ENCODE results near the gene PPP6R3. TPM values are rescaled to one million over a fixed set of nuclear protein-coding genes. Genes with fewer than 3 reads are reported as not detected.

Gene PPP6R3
- total RNA-seq, 1 experiment from 2014 or later, result 138 TPM

DNA sequence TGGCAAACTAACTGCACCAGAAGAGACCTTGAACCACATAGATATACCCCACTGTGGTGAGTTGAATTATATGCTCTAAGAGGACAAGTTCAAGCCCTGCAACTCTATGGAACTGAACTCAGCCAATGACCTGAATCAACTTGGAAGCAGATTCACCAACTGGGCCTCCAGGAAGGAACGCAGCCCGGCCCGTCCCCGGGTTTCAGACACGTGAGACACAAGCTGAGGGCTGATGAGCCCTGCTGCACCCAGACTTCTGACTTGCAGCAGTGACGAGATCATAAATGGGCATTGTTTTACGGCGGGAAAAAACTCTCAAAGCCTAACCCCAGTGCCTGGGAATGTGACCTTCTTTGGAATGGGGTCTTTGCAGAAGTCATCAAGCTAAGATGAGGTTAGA lies 195.3 kb downstream of the PPP6R3 start:
- Histone ChIP-seq H3K79me2 (ENCODE audit: insufficient read depth, low read length) (no peaks in the 10 kb centered on the region), H2AK5ac (ENCODE audit: insufficient read length, low read length) (no peak overlapping the region), H3K18ac (ENCODE audit: insufficient read length, low read depth, low read length) (no peak overlapping the region), H3K9ac (ENCODE audit: extremely low read depth, insufficient read length, low read length) (no peak overlapping the region), H3K14ac (ENCODE audit: insufficient read depth, low read length) (no peak overlapping the region), H2BK15ac (ENCODE audit: low read depth, low read length) (no peak overlapping the region), H2AFZ (ENCODE audit: low read length) (no peak overlapping the region), H2BK20ac (ENCODE audit: low read depth, low read length, poor library complexity, severe bottlenecking) (no peak overlapping the region), H3K23me2 (ENCODE audit: insufficient read length, low read depth, low read length, poor library complexity, severe bottlenecking) (no peaks in the 10 kb centered on the region), H4K20me1 (ENCODE audit: control insufficient read depth, insufficient read depth, insufficient read length) (no peaks in the 10 kb centered on the region), H3K27ac (ENCODE audit: insufficient read length, low read depth, low read length) (no peak overlapping the region), H3K4me1 (ENCODE audit: insufficient read depth, low read length) (no peaks in the 10 kb centered on the region), H4K8ac (replicated peaks; ENCODE audit: insufficient read length, low read depth, low read length) (no peak overlapping the region), H2BK120ac (ENCODE audit: low read depth, low read length, poor library complexity, severe bottlenecking) (no peak overlapping the region), H2BK12ac (ENCODE audit: insufficient read length, low read depth, low read length) (no peak overlapping the region), H3K27me3 (ENCODE audit: insufficient read depth, low read length) (no peaks in the 10 kb centered on the region), H3K4me2 (ENCODE audit: insufficient read depth, insufficient read length, low read length) (no peak overlapping the region), H2BK5ac (ENCODE audit: insufficient read length, low read length) (no peak overlapping the region), H4K91ac (ENCODE audit: insufficient read length, low read depth, low read length) (no peak overlapping the region), H3K23ac (ENCODE audit: insufficient read length, low read depth, low read length) (no peak overlapping the region), H3K4ac (ENCODE audit: low read depth, low read length) (no peak overlapping the region), H3K56ac (ENCODE audit: insufficient read length, low read depth, low read length) (no peak overlapping the region), H4K5ac (ENCODE audit: insufficient read length, low read depth, low read length) (no peak overlapping the region), H3K9me3 (ENCODE audit: control insufficient read depth, low read depth, low read length) (no peaks in the 10 kb centered on the region), H3T11ph (ENCODE audit: low read length) (no peak overlapping the region), H3K79me1 (ENCODE audit: insufficient read depth, low read depth, low read length, poor library complexity, severe bottlenecking) (no peaks in the 10 kb centered on the region)
- peaks cover 0 to 6% (median 0%) of the 10 kb centered on the region in 3 experiments; a peak in 1 of 7 replicates for H3K36me3 Mint-ChIP-seq (ENCODE audit: insufficient read depth in 1 of 3, low read depth in 3 of 3)
- no peak for DNase-seq
- TF ChIP-seq, protein P1, sequence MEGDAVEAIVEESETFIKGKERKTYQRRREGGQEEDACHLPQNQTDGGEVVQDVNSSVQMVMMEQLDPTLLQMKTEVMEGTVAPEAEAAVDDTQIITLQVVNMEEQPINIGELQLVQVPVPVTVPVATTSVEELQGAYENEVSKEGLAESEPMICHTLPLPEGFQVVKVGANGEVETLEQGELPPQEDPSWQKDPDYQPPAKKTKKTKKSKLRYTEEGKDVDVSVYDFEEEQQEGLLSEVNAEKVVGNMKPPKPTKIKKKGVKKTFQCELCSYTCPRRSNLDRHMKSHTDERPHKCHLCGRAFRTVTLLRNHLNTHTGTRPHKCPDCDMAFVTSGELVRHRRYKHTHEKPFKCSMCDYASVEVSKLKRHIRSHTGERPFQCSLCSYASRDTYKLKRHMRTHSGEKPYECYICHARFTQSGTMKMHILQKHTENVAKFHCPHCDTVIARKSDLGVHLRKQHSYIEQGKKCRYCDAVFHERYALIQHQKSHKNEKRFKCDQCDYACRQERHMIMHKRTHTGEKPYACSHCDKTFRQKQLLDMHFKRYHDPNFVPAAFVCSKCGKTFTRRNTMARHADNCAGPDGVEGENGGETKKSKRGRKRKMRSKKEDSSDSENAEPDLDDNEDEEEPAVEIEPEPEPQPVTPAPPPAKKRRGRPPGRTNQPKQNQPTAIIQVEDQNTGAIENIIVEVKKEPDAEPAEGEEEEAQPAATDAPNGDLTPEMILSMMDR (conservative IDR thresholded peaks at IDR 0.05), result no peak
- no peak overlapping the region for H3K27ac Mint-ChIP-seq
- H3K9me3 Mint-ChIP-seq, result peaks cover 2 to 10% of the 10 kb centered on the region in 2 experiments
- WGBS (ENCODE audit: extremely low coverage, insufficient read length, low lambda C conversion rate), result no CpG with 5 or more reads among the region's 8 CpGs
- no peak overlapping the region for H3K4me3 Mint-ChIP-seq
- H3K27me3 Mint-ChIP-seq (ENCODE audit: low read depth), result no peaks in the 10 kb centered on the region; the same call in 1 of the 2 replicates
- H3K4me1 Mint-ChIP-seq, result 0 out of 4 replicates have a peak, but pooled peaks cover 0 to 2% of the 10 kb centered on the region in 2 experiments

Measured in H9 (cell line).